Neural cell (in vitro differentiated cells): ENCODE results near the gene NAPG. TPM values are rescaled to one million over a fixed set of nuclear protein-coding genes. Genes with fewer than 3 reads are reported as not detected.

Experiments used
- H2AFZ ChIP-seq: fragments of 200-600, 300-800 bp; sonication (generic), shearing (Covaris generic); 2 replicates; pipeline ENCODE4 v1.6.0; 2014; ENCODE audit warnings: low read depth, mild to moderate bottlenecking, antibody characterized with exemption, low read length, moderate library complexity
- H3F3A ChIP-seq: fragments of 200-600 bp; shearing (Covaris generic); 2 replicates; pipeline ENCODE4 v1.6.1; 2016; ENCODE audit warnings: mild to moderate bottlenecking, moderate library complexity, mixed read lengths, antibody characterized with exemption, low read length; ENCODE audit not compliant: insufficient read depth, poor library complexity, severe bottlenecking
- H3K27ac ChIP-seq: fragments of 200-600, 300-800 bp; sonication (generic), shearing (Covaris generic); 2 replicates; pipeline ENCODE4 v1.5.1; 2014; ENCODE audit warnings: mild to moderate bottlenecking, low read length, moderate library complexity
- H3K27me3 ChIP-seq: fragments of 300-800, 200-600 bp; sonication (generic), shearing (Covaris generic); 2 replicates; pipeline ENCODE4 v1.6.0; 2014; ENCODE audit warnings: mild to moderate bottlenecking, low read depth, low read length, moderate library complexity; ENCODE audit not compliant: insufficient read depth
- H3K36me3 ChIP-seq: fragments of 300-800, 200-600 bp; sonication (generic), shearing (Covaris generic); 2 replicates; pipeline ENCODE4 v1.5.1; 2014; ENCODE audit warnings: mild to moderate bottlenecking, antibody characterized with exemption, low read length, moderate library complexity; ENCODE audit not compliant: insufficient read depth
- H3K4me2 ChIP-seq: fragments of 300-800, 200-600 bp; sonication (generic), shearing (Covaris generic); 2 replicates; pipeline ENCODE4 v1.6.0; 2014; ENCODE audit warnings: mild to moderate bottlenecking, low read length
- H3K4me3 ChIP-seq: fragments of 300-800, 200-600 bp; sonication (generic), shearing (Covaris generic); 2 replicates; pipeline ENCODE4 v1.5.1; 2014; ENCODE audit warnings: mild to moderate bottlenecking, low read length, moderate library complexity
- H3K79me2 ChIP-seq: fragments of 200-600 bp; shearing (Covaris generic); replicated peaks from 2 replicates; pipeline ENCODE4 v1.6.0; 2014; ENCODE audit warnings: mild to moderate bottlenecking, low read length, moderate library complexity; ENCODE audit not compliant: insufficient read depth
- H3K9ac ChIP-seq: fragments of 300-800, 200-600 bp; sonication (generic), shearing (Covaris generic); 2 replicates; pipeline ENCODE4 v1.6.1; 2016; ENCODE audit warnings: mild to moderate bottlenecking, low read length, mixed read lengths
- H3K9me2 ChIP-seq: fragments of 200-600 bp; shearing (Covaris generic); 2 replicates; pipeline ENCODE4 v1.6.1; 2016; ENCODE audit warnings: mild to moderate bottlenecking, low read length, mixed read lengths; ENCODE audit not compliant: insufficient read depth
- H3K9me3 ChIP-seq: fragments of 200-600, 300-800 bp; sonication (generic), shearing (Covaris generic); 2 replicates; pipeline ENCODE4 v1.6.1; 2016; ENCODE audit warnings: mild to moderate bottlenecking, mixed run types, low read length, moderate library complexity, mixed read lengths
- H4K20me1 ChIP-seq: fragments of 200-600 bp; shearing (Covaris generic); 2 replicates; pipeline ENCODE4 v1.6.1; 2016; ENCODE audit warnings: mild to moderate bottlenecking, mixed run types; ENCODE audit not compliant: insufficient read depth
- EP300 ChIP-seq: fragments of 450-650 bp; conservative IDR thresholded peaks from 2 replicates; pipeline ENCODE4 v1.6.1; 2014; ENCODE audit warnings: antibody characterized with exemption, mild to moderate bottlenecking, moderate library complexity; ENCODE audit not compliant: poor library complexity, severe bottlenecking
- EZH2 ChIP-seq: fragments of 200-600, 300-800 bp; shearing (Covaris generic), sonication (generic); IDR thresholded peaks from 2 replicates; pipeline ENCODE4 v1.6.1; 2014; ENCODE audit warnings: antibody characterized with exemption, low read length, borderline replicate concordance, mild to moderate bottlenecking; ENCODE audit not compliant: insufficient read depth, poor library complexity, severe bottlenecking
- MXI1 ChIP-seq: fragments of 450-650 bp; conservative IDR thresholded peaks from 2 replicates; pipeline ENCODE4 v1.6.1; 2014; ENCODE audit warnings: antibody characterized with exemption, mild to moderate bottlenecking; ENCODE audit not compliant: poor library complexity, severe bottlenecking
- RAD21 ChIP-seq: fragments of 450-650 bp; conservative IDR thresholded peaks from 2 replicates; pipeline ENCODE4 v1.6.1; 2014; ENCODE audit warnings: antibody characterized with exemption, mild to moderate bottlenecking, moderate library complexity
- SMC3 ChIP-seq: fragments of 450-650 bp; conservative IDR thresholded peaks from 2 replicates; pipeline ENCODE4 v1.6.1; 2014; ENCODE audit warnings: antibody characterized with exemption, mild to moderate bottlenecking, moderate library complexity; ENCODE audit not compliant: poor library complexity
- TAF1 ChIP-seq: IDR thresholded peaks from 2 replicates; pipeline ENCODE4 v1.6.1; 2012; ENCODE audit warnings: low read depth
- polyA plus RNA-seq: library from polyadenylated mRNA; depleted of rRNA; stranded (reverse); fragments of >200 nt; gene quantifications from 2 replicates; pipeline ENCODE4 v1.2.3, GENCODE V29; 2014
- TF ChIP-seq, protein P1 (sequence below): fragments of 450-650 bp; IDR thresholded peaks from 2 replicates; pipeline ENCODE4 v1.5.1; 2014; ENCODE audit warnings: antibody characterized with exemption, mild to moderate bottlenecking, moderate library complexity; ENCODE audit not compliant: poor library complexity, severe bottlenecking
- TF ChIP-seq, protein P2 (sequence below): IDR thresholded peaks from 2 replicates; pipeline ENCODE4 v1.6.1; 2012; ENCODE audit warnings: borderline replicate concordance

The NAPG gene
- polyA plus RNA-seq, 1 donor from 2014 or later = 93.9 TPM

DNA sequence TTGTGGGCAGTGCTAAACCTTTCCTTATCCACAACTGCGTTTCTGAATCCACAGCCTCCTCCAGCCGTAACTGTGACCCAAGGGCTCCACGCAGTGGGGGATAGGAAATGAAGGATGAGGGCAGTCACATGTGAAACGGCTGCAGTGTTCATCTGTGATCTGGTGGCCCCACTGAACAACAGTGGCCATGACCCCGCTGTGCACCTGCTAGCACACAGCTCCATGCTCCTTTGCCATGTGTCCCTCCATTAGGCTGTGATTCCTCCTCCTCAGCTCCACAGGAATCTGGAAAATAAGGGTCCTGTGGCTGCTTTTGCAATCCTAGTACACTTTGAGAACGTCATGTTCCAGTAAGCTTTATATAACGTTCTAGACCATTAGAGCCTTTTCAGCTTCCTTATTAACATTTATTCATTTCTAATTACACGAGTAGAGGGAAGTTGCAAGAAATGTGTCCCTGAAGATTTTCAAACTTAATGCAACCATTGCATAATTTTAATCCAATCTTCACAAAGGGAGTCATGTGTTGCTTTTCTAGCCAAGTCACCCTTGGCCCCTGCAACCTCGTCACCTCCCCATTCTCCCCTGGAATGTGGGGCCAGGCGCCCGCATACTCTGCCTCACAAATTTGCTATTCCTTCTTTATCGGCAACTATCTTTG lies 7.1 kb upstream of the NAPG start:
- H3K9me3 ChIP-seq = no peaks in the 10 kb centered on the region
- no peak overlapping the region for H3K4me2 ChIP-seq
- H3K36me3 ChIP-seq = no peaks in the 10 kb centered on the region
- no peaks in the 10 kb centered on the region for H3K79me2 ChIP-seq
- no peaks in the 10 kb centered on the region for H4K20me1 ChIP-seq
- H3F3A ChIP-seq = no peaks in the 10 kb centered on the region
- peak; percentile 60 for TF ChIP-seq SMC3
- TF ChIP-seq, protein P1, sequence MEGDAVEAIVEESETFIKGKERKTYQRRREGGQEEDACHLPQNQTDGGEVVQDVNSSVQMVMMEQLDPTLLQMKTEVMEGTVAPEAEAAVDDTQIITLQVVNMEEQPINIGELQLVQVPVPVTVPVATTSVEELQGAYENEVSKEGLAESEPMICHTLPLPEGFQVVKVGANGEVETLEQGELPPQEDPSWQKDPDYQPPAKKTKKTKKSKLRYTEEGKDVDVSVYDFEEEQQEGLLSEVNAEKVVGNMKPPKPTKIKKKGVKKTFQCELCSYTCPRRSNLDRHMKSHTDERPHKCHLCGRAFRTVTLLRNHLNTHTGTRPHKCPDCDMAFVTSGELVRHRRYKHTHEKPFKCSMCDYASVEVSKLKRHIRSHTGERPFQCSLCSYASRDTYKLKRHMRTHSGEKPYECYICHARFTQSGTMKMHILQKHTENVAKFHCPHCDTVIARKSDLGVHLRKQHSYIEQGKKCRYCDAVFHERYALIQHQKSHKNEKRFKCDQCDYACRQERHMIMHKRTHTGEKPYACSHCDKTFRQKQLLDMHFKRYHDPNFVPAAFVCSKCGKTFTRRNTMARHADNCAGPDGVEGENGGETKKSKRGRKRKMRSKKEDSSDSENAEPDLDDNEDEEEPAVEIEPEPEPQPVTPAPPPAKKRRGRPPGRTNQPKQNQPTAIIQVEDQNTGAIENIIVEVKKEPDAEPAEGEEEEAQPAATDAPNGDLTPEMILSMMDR = peak; percentile 42
- TF ChIP-seq MXI1 = no peak
- peak; percentile 61 for TF ChIP-seq RAD21
- no peak for TF ChIP-seq EZH2
- H3K9ac ChIP-seq = no peak overlapping the region
- H3K27ac ChIP-seq = no peak overlapping the region
- no peak overlapping the region for H3K4me3 ChIP-seq
- no peaks in the 10 kb centered on the region for H3K27me3 ChIP-seq
- no peaks in the 10 kb centered on the region for H3K9me2 ChIP-seq
- no peak overlapping the region for H2AFZ ChIP-seq

DNA sequence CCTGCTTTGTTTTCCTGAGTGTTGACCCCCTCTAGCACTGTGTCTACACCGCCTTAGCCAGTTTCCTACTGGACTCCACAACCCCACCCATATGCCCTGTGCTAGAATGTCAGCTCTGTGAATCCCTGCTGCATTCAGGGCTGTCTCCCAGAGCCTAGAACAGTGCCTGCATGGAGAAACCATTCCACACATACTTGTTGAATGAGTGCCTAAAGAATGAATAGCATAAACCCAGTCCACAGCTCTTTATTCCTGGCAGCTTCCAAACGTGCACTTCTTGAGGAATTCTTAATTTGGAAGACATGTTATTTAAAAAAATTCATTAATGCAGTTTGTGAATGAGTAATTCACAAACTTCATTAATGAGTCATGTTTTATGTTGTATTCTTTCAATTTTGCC lies 6.5 kb upstream of the NAPG start:
- no peaks in the 10 kb centered on the region for H3K27me3 ChIP-seq
- H4K20me1 ChIP-seq = no peaks in the 10 kb centered on the region
- no peak overlapping the region for H2AFZ ChIP-seq
- no peaks in the 10 kb centered on the region for H3K9me3 ChIP-seq
- H3F3A ChIP-seq = no peaks in the 10 kb centered on the region
- no peak overlapping the region for H3K9ac ChIP-seq
- no peak overlapping the region for H3K4me3 ChIP-seq
- H3K27ac ChIP-seq = no peak overlapping the region
- no peak overlapping the region for H3K4me2 ChIP-seq
- H3K79me2 ChIP-seq = no peaks in the 10 kb centered on the region
- TF ChIP-seq MXI1 = no peak
- TF ChIP-seq RAD21 = no peak
- TF ChIP-seq TAF1 = no peak
- TF ChIP-seq SMC3 = no peak
- TF ChIP-seq EZH2 = no peak
- TF ChIP-seq, protein P2, sequence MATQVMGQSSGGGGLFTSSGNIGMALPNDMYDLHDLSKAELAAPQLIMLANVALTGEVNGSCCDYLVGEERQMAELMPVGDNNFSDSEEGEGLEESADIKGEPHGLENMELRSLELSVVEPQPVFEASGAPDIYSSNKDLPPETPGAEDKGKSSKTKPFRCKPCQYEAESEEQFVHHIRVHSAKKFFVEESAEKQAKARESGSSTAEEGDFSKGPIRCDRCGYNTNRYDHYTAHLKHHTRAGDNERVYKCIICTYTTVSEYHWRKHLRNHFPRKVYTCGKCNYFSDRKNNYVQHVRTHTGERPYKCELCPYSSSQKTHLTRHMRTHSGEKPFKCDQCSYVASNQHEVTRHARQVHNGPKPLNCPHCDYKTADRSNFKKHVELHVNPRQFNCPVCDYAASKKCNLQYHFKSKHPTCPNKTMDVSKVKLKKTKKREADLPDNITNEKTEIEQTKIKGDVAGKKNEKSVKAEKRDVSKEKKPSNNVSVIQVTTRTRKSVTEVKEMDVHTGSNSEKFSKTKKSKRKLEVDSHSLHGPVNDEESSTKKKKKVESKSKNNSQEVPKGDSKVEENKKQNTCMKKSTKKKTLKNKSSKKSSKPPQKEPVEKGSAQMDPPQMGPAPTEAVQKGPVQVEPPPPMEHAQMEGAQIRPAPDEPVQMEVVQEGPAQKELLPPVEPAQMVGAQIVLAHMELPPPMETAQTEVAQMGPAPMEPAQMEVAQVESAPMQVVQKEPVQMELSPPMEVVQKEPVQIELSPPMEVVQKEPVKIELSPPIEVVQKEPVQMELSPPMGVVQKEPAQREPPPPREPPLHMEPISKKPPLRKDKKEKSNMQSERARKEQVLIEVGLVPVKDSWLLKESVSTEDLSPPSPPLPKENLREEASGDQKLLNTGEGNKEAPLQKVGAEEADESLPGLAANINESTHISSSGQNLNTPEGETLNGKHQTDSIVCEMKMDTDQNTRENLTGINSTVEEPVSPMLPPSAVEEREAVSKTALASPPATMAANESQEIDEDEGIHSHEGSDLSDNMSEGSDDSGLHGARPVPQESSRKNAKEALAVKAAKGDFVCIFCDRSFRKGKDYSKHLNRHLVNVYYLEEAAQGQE = no peak
- TF ChIP-seq, protein P1 = no peak
- no peak for TF ChIP-seq EP300
- H3K36me3 ChIP-seq = no peaks in the 10 kb centered on the region
- no peaks in the 10 kb centered on the region for H3K9me2 ChIP-seq
